Measurements from ENCODE around the gene RTKN.

GRCh38 chr2:74474481-74474880, 32.7 kb upstream of the RTKN start:
- TF ChIP-seq ZNF24 (IDR thresholded peaks at IDR 0.05) (no peak), ZNF274 (CRISPR knock-in tag; IDR thresholded peaks at IDR 0.05) (no peak), ZGPAT (CRISPR knock-in tag; IDR thresholded peaks at IDR 0.05) (no peak), ZNF75D (CRISPR knock-in tag; IDR thresholded peaks at IDR 0.05; ENCODE audit: borderline replicate concordance) (no peak), FOXM1 (CRISPR knock-in tag; IDR thresholded peaks at IDR 0.05) (no peak), CREB1 (IDR thresholded peaks at IDR 0.05) (no peak), CREB1 (CRISPR knock-in tag; IDR thresholded peaks at IDR 0.05) (no peak)
